H1 (cell line): ENCODE data around the gene SIPA1L3. TPM values are rescaled to one million over a fixed set of nuclear protein-coding genes. Genes with fewer than 3 reads are reported as not detected.

ENCODE experiments used
- EP300 ChIP-seq, 2 experiments: IDR thresholded peaks; 1 replicate in 1 of 2; 2 replicates in 1 of 2; pipeline ENCODE4 v1.6.1; 2011 to 2012; ENCODE audit warnings: low read depth in 2 of 2, low read length in 2 of 2, mild to moderate bottlenecking in 2 of 2, borderline replicate concordance in 1 of 2, inconsistent platforms in 1 of 2, moderate library complexity in 1 of 2
- GABPA ChIP-seq: IDR thresholded peaks from 2 replicates; pipeline ENCODE4 v1.6.1; 2011; ENCODE audit warnings: mild to moderate bottlenecking, low read length, moderate library complexity, borderline replicate concordance; ENCODE audit not compliant: insufficient read depth
- NRF1 ChIP-seq: IDR thresholded peaks from 2 replicates; pipeline ENCODE4 v1.6.1; 2011; ENCODE audit warnings: mild to moderate bottlenecking, low read depth, low read length, improper control_type of control experiment
- RNF2 ChIP-seq: fragments of 200-900, 300-1000 bp; sonication (generic); IDR thresholded peaks from 2 replicates; pipeline ENCODE4 v1.7.1; 2016; ENCODE audit warnings: borderline replicate concordance, low read depth, mild to moderate bottlenecking, antibody characterized with exemption, low read length; ENCODE audit not compliant: poor library complexity, severe bottlenecking; ENCODE audit errors: missing control alignments
- SIN3A ChIP-seq, 2 experiments: IDR thresholded peaks in 1 of 2; conservative IDR thresholded peaks in 1 of 2; 2 replicates each; pipeline ENCODE4 v1.6.1; 2011 to 2012; ENCODE audit warnings: low read length in 2 of 2, improper control_type of control experiment in 1 of 2, low read depth in 1 of 2, mild to moderate bottlenecking in 1 of 2
- SP1 ChIP-seq: IDR thresholded peaks from 2 replicates; pipeline ENCODE4 v1.6.1; 2011; ENCODE audit warnings: low read depth, low read length
- USF2 ChIP-seq: IDR thresholded peaks from 2 replicates; pipeline ENCODE4 v1.6.1; 2011; ENCODE audit warnings: low read length, improper control_type of control experiment
- polyA plus RNA-seq, 7 experiments: library from polyadenylated mRNA; depleted of rRNA in 3 of 7; stranded (reverse) in 5 of 7; unstranded in 2 of 7; fragments of >200 nt in 5 of 7; fragments of 200-250 nt in 2 of 7; gene quantifications; 1 replicate in 5 of 7; 2 replicates in 1 of 7; 4 replicates in 1 of 7; pipeline versions ENCODE4 v1.2.1 to v1.2.3, GENCODE V29; 2011 to 2013; ENCODE audit warnings: missing spikeins in 2 of 7, mixed read lengths in 2 of 7
- total RNA-seq: library from RNA; stranded (reverse); fragmentation: NEBNext Ultra II Directional; extraction: Animal tissue kit (Norgen Biotek cat#: 25700); gene quantifications from 2 replicates; pipeline ENCODE4 v1.2.1, GENCODE V29; 2021

SIPA1L3 gene
- total and polyA plus RNA-seq, 2 of the 8 experiments (the other 6 are each of a cell fraction or from before 2014, with no cell fraction given) = 15.0 to 54.9 TPM

GRCh38 chr19:38089440-38089839, 182.4 kb downstream of the SIPA1L3 start (continued):
- no peak for TF ChIP-seq SP1
- TF ChIP-seq EP300 (IDR thresholded peaks at IDR 0.05; ENCODE audit: borderline replicate concordance in 1 of 2, low read depth in 2 of 2, low read length in 2 of 2) = no peak
- TF ChIP-seq RNF2 = no peak
- no peak for TF ChIP-seq GABPA
- TF ChIP-seq SIN3A (conservative IDR thresholded peaks at IDR 0.05 in 1 of 2, IDR thresholded peaks at IDR 0.05 in 1 of 2; ENCODE audit: low read depth in 1 of 2, low read length in 2 of 2) = no peak
- TF ChIP-seq NRF1 = no peak
- no peak for TF ChIP-seq USF2
- TF ChIP-seq, all 59 proteins: peak for 0
